ENCODE measurements around the gene KCNQ1. TPM values are rescaled to one million over a fixed set of nuclear protein-coding genes. Genes with fewer than 3 reads are reported as not detected.

KCNQ1 gene
- total and polyA plus RNA-seq, 2 donors (not counting 1 experiment from before 2014, with no cell fraction given): 21.5 to 28.8 TPM

- H2AFZ ChIP-seq (ENCODE audit: insufficient read depth, low read depth, low read length, poor library complexity, severe bottlenecking): no peak overlapping the region
- Mint-ChIP-seq H3K9me3 (ENCODE audit: insufficient read depth) (no peaks in the 10 kb centered on the region), H3K4me3 (no peak overlapping the region), H3K27me3 (no peaks in the 10 kb centered on the region), H3K27ac (no peak overlapping the region), H3K4me1 (peaks cover 26% of the 10 kb centered on the region)
- DNase-seq (no peak), ATAC-seq (ENCODE audit: low read depth) (no peak)
- WGBS (ENCODE audit: insufficient coverage): 90% methylated on average over 11 of the region's 16 CpGs
- H3K36me3 ChIP-seq (replicated peaks in 1 of 2; ENCODE audit: control extremely low read depth in 1 of 2, control insufficient read depth in 1 of 2, extremely low read depth in 1 of 2, insufficient read depth in 2 of 2, low read length in 1 of 2): no peaks in the 10 kb centered on the region
- peaks cover 19 to 32% of the 10 kb centered on the region in 2 donors for H3K4me1 ChIP-seq (ENCODE audit: control insufficient read depth in 2 of 2, insufficient read depth in 2 of 2, low read length in 2 of 2)
- POLR2A ChIA-PET: interaction anchor here (2.4 to 2.5 kb wide), 2 partner anchors 356 to 357 kb away, joined by 9 to 16 read pairs; no protein-coding TSS in a partner anchor
- TF ChIP-seq CTCF (IDR thresholded peaks at IDR 0.05) (no peak), EZH2 (IDR thresholded peaks at IDR 0.05; ENCODE audit: borderline replicate concordance, insufficient read depth, low read depth, low read length, poor library complexity, severe bottlenecking) (no peak)
- no peak overlapping the region for H3K9ac ChIP-seq (ENCODE audit: low read length)
- intact Hi-C loops (cut with micrococcal nuclease): loop anchor here (5.0 kb wide), 3 partner anchors 187 to 587 kb away; partner anchors contain the start of genes C11orf21 and TSPAN32
- peaks cover 0 to 13% (median 2%) of the 10 kb centered on the region in 4 experiments for H3K27me3 ChIP-seq (replicated peaks in 1 of 4; ENCODE audit: control extremely low read depth in 1 of 4, control insufficient read depth in 3 of 4, insufficient read depth in 4 of 4, low read length in 3 of 4)
- CTCF ChIA-PET: interaction anchor here (0.9 to 16.1 kb wide), 10 partner anchors 9 to 472 kb away, joined by 3 to 595 read pairs (median 5); a partner anchor contains a TSS
- H3K4me3 ChIP-seq (ENCODE audit: control extremely low read depth in 1 of 5, extremely low read depth in 1 of 5, insufficient read depth in 1 of 5, low read depth in 2 of 5, low read length in 4 of 5): no peak overlapping the region
- no peak overlapping the region for H3K4me2 ChIP-seq (replicated peaks; ENCODE audit: low read depth, low read length, poor library complexity, severe bottlenecking)
- no peaks in the 10 kb centered on the region for H3K79me2 ChIP-seq (ENCODE audit: control insufficient read depth, insufficient read depth, low read length)
- no peak overlapping the region for H3K27ac ChIP-seq (ENCODE audit: low read length in 2 of 2)
- no peaks in the 10 kb centered on the region for H4K20me1 ChIP-seq (ENCODE audit: control insufficient read depth, insufficient read depth, low read length, poor library complexity, severe bottlenecking)
- no peaks in the 10 kb centered on the region for H3K9me3 ChIP-seq (ENCODE audit: control extremely low read depth in 1 of 3, control insufficient read depth in 2 of 3, insufficient read depth in 1 of 3, low read length in 2 of 3)
Observed at GRCh38 chr11:2889362-2890273, 444.8 kb downstream of the KCNQ1 start.

All from B cell (primary cell).